ENCODE data around the gene GRIP1.

DNA sequence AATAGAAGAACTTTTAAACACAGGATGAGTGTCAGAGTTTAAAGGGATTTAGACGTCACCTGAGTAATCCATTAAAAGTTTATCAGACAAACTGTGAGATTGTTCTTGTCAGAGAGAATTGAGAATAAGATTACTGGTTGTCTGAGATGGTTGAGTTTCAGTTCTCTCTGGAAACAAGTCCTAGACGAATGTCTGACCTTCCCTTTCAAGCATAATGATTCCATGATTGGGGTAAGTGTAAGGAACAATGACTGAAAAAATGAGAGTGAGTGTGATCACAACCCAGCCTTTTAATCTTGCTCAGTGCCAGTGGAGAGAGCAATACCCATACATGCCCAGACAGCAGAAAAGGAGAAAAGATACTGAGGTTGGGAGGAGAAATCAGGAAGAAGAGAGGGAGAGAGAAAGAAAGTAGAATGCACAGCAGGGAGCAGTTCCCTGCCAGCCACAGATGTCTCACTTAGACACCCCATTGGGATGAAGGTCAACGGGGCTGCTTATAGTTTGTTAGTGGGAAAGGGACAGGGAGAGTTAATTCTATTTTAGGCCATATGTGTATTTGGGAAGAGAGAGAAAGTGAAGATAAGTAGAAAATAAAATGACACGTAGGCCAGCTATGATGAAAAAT, 4.3 kb downstream of the GRIP1 start:
- TF ChIP-seq, protein P1, sequence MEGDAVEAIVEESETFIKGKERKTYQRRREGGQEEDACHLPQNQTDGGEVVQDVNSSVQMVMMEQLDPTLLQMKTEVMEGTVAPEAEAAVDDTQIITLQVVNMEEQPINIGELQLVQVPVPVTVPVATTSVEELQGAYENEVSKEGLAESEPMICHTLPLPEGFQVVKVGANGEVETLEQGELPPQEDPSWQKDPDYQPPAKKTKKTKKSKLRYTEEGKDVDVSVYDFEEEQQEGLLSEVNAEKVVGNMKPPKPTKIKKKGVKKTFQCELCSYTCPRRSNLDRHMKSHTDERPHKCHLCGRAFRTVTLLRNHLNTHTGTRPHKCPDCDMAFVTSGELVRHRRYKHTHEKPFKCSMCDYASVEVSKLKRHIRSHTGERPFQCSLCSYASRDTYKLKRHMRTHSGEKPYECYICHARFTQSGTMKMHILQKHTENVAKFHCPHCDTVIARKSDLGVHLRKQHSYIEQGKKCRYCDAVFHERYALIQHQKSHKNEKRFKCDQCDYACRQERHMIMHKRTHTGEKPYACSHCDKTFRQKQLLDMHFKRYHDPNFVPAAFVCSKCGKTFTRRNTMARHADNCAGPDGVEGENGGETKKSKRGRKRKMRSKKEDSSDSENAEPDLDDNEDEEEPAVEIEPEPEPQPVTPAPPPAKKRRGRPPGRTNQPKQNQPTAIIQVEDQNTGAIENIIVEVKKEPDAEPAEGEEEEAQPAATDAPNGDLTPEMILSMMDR (IDR thresholded peaks at IDR 0.05), result no peak
- no peak for TF ChIP-seq POLR2A (IDR thresholded peaks at IDR 0.05)

Data from vagina (tissue), 2 donors.